ACC112 (cell line): ENCODE measurements around the gene HOXD8.

Experiments
- H2AFZ ChIP-seq: fragments of 200-600 bp; sonication (generic); one replicate; pipeline ENCODE4 v1.6.0; 2017; ENCODE audit warnings: antibody characterized with exemption, low read length; ENCODE audit not compliant: unreplicated experiment
- H3K27ac ChIP-seq: fragments of 200-600 bp; sonication (generic); 2 replicates; pipeline ENCODE4 v1.5.1; 2014; ENCODE audit warnings: low read depth, mild to moderate bottlenecking, antibody characterized with exemption, low read length, moderate library complexity
- H3K27me3 ChIP-seq: fragments of 200-600 bp; sonication (generic); 2 replicates; pipeline ENCODE4 v1.6.1; 2014; ENCODE audit warnings: mild to moderate bottlenecking, antibody characterized with exemption, low read length, moderate library complexity, mixed read lengths; ENCODE audit not compliant: insufficient read depth
- H3K36me3 ChIP-seq: fragments of 200-600 bp; sonication (generic); 2 replicates; pipeline ENCODE4 v1.6.1; 2016; ENCODE audit warnings: mild to moderate bottlenecking, antibody characterized with exemption, low read length, moderate library complexity, mixed read lengths; ENCODE audit not compliant: insufficient read depth
- H3K4me1 ChIP-seq: fragments of 200-600 bp; sonication (generic); one replicate; pipeline ENCODE4 v1.6.1; 2016; ENCODE audit warnings: low read length, mixed read lengths; ENCODE audit not compliant: insufficient read depth, unreplicated experiment, control insufficient read depth
- H3K4me3 ChIP-seq: fragments of 200-600 bp; sonication (generic); 2 replicates; pipeline ENCODE4 v1.5.1; 2014; ENCODE audit warnings: mild to moderate bottlenecking, low read depth, low read length
- H3K79me2 ChIP-seq: fragments of 200-600 bp; sonication (generic); one replicate; pipeline ENCODE4 v1.6.0; 2016; ENCODE audit warnings: low read length; ENCODE audit not compliant: control insufficient read depth, unreplicated experiment, insufficient read depth

The HOXD8 gene

GRCh38 chr2:176136374-176137251 is 7.1 kb downstream of the HOXD8 start:
- peaks cover 59% of the 10 kb centered on the region for H3K79me2 ChIP-seq
- H3K4me3 ChIP-seq: peak overlapping the region; percentile 83
- H3K27ac ChIP-seq: peak overlapping the region; percentile 88
- H2AFZ ChIP-seq: peak overlapping the region; percentile 68
- peaks cover 4% of the 10 kb centered on the region; the same call in 1 of the 2 replicates for H3K36me3 ChIP-seq
- H3K4me1 ChIP-seq: peaks cover 36% of the 10 kb centered on the region
- no peaks in the 10 kb centered on the region for H3K27me3 ChIP-seq

GRCh38 chr2:176137252-176137580 is 7.7 kb downstream of the HOXD8 start:
- Histone ChIP-seq H3K79me2 (peaks cover 61% of the 10 kb centered on the region), H3K27me3 (no peaks in the 10 kb centered on the region), H3K27ac (peak overlapping the region; percentile 88), H3K4me1 (peaks cover 36% of the 10 kb centered on the region), H2AFZ (peak overlapping the region; percentile 68), H3K4me3 (peak overlapping the region; percentile 83), H3K36me3 (peaks cover 1% of the 10 kb centered on the region; the same call in 1 of the 2 replicates)

GRCh38 chr2:176137906-176138305 is 8.4 kb downstream of the HOXD8 start:
- Histone ChIP-seq H3K27me3 (no peaks in the 10 kb centered on the region), H3K4me3 (peak overlapping the region; percentile 83), H3K4me1 (peaks cover 36% of the 10 kb centered on the region), H3K79me2 (peaks cover 60% of the 10 kb centered on the region), H2AFZ (peak overlapping the region; percentile 90), H3K27ac (0 out of 2 replicates have a peak overlapping the region, but pooled peaks have one; percentile 3), H3K36me3 (no peaks in the 10 kb centered on the region)

GRCh38 chr2:176138526-176138922 is 9.0 kb downstream of the HOXD8 start:
- Histone ChIP-seq H3K36me3 (no peaks in the 10 kb centered on the region), H3K27me3 (no peaks in the 10 kb centered on the region), H3K4me1 (peaks cover 36% of the 10 kb centered on the region), H3K4me3 (peak overlapping the region; percentile 83), H3K79me2 (peaks cover 57% of the 10 kb centered on the region), H3K27ac (peak overlapping the region; percentile 79), H2AFZ (peak overlapping the region; percentile 90)

- H3K27me3 ChIP-seq: no peaks in the 10 kb centered on the region
- H3K4me1 ChIP-seq: peaks cover 35% of the 10 kb centered on the region
- peaks cover 56% of the 10 kb centered on the region for H3K79me2 ChIP-seq
- peak overlapping the region; percentile 79 for H3K27ac ChIP-seq
- H3K4me3 ChIP-seq: peak overlapping the region; percentile 83
- no peaks in the 10 kb centered on the region for H3K36me3 ChIP-seq
- peak overlapping the region; percentile 90 for H2AFZ ChIP-seq
Observed at GRCh38 chr2:176138923-176139660, 9.6 kb downstream of the HOXD8 start.

- Histone ChIP-seq H3K27me3 (no peaks in the 10 kb centered on the region), H3K27ac (peak overlapping the region; percentile 79)
Observed at GRCh38 chr2:176139661-176140512, 10.4 kb downstream of the HOXD8 start.

GRCh38 chr2:176140513-176141317 is 11.2 kb downstream of the HOXD8 start:
- Histone ChIP-seq H3K27me3 (no peaks in the 10 kb centered on the region), H3K79me2 (peaks cover 50% of the 10 kb centered on the region), H3K4me3 (peak overlapping the region; percentile 83), H3K4me1 (peaks cover 19% of the 10 kb centered on the region), H2AFZ (peak overlapping the region; percentile 95), H3K27ac (peak overlapping the region; percentile 76), H3K36me3 (no peaks in the 10 kb centered on the region)

More at GRCh38 chr2:176139661-176140512, 10.4 kb downstream of the HOXD8 start:
- Histone ChIP-seq H3K4me3 (peak overlapping the region; percentile 83), H2AFZ (peak overlapping the region; percentile 95), H3K4me1 (peaks cover 27% of the 10 kb centered on the region), H3K79me2 (peaks cover 50% of the 10 kb centered on the region), H3K36me3 (no peaks in the 10 kb centered on the region)

GRCh38 chr2:176142281-176142680 is 12.8 kb downstream of the HOXD8 start:
- no peak overlapping the region for H2AFZ ChIP-seq
- H3K27ac ChIP-seq: no peak overlapping the region
- no peaks in the 10 kb centered on the region for H3K36me3 ChIP-seq
- H3K79me2 ChIP-seq: peaks cover 39% of the 10 kb centered on the region
- H3K27me3 ChIP-seq: no peaks in the 10 kb centered on the region
- H3K4me3 ChIP-seq: no peak overlapping the region
- H3K4me1 ChIP-seq: peaks cover 18% of the 10 kb centered on the region

- Histone ChIP-seq H2AFZ (no peak overlapping the region), H3K36me3 (0 out of 2 replicates have a peak, but pooled peaks cover 3% of the 10 kb centered on the region), H3K27ac (no peak overlapping the region), H3K4me3 (no peak overlapping the region), H3K79me2 (peaks cover 16% of the 10 kb centered on the region), H3K27me3 (no peaks in the 10 kb centered on the region), H3K4me1 (peaks cover 3% of the 10 kb centered on the region)
Observed at GRCh38 chr2:176145085-176145969, 15.8 kb downstream of the HOXD8 start.
